Pancreas (tissue), 10 donors: ENCODE measurements around the gene CDH7. TPM values are rescaled to one million over a fixed set of nuclear protein-coding genes. Genes with fewer than 3 reads are reported as not detected.

ENCODE experiments used
- ATAC-seq, 4 donors: fragments of 200-7000 bp; cut with Tn5 transposase; one replicate each; pipeline versions ENCODE4 v1.8.0 to v1.9.1; 2020; ENCODE audit warnings: mild to moderate bottlenecking in 4 of 4, moderate library complexity in 4 of 4
- DNase-seq, 6 donors: peaks; one replicate each; pipeline ENCODE4 v3.0.0-alpha.2; 2020
- FAIRE-seq: peaks from 2 replicates; lab custom pipeline; 2012; peaks lifted over from hg19 to GRCh38; lab: Jason Lieb, UNC
- H3K27ac ChIP-seq, 4 donors: fragments of 200-600 bp; sonication (generic); 1 replicate in 3 of 4; 2 replicates in 1 of 4; pipeline versions ENCODE4 v1.5.0 to v1.8.0; 2020
- H3K27me3 ChIP-seq, 4 donors: fragments of 200-600 bp; one replicate each; pipeline ENCODE4 v1.8.0; 2021
- H3K36me3 ChIP-seq, 3 donors: fragments of 200-600 bp; sonication (generic) in 1 of 3; one replicate each; pipeline versions ENCODE4 v1.5.0 to v1.8.0; 2020 to 2021
- H3K4me1 ChIP-seq, 3 donors: fragments of 200-600 bp; one replicate each; pipeline ENCODE4 v1.8.0; 2021
- H3K4me3 ChIP-seq, 4 donors: fragments of 200-600 bp; sonication (generic) in 2 of 4; one replicate each; pipeline versions ENCODE4 v1.5.0 to v1.8.0; 2020 to 2021
- H3K9me3 ChIP-seq, 4 donors: fragments of 200-600 bp; one replicate each; pipeline ENCODE4 v1.8.0; 2021
- WGBS, 2 donors: extraction: QIAGEN DNeasy Blood & Tissue Kit; methylation state at CpG; one replicate each; pipeline ENCODE4 v1.1.7; 2013; 5-methylcytosine and 5-hydroxymethylcytosine counted together
- intact Hi-C, 3 donors: fragments of 100-400 bp; cut with DNase I; formaldehyde crosslinking; loops; one replicate each; pipeline versions ENCODE4 v1.11.1 to v1.14.2; 2022
- polyA plus RNA-seq, 2 donors: library from polyadenylated mRNA; stranded (reverse); fragments of 200-250 nt; gene quantifications; one replicate each; pipeline ENCODE4 v1.2.3, GENCODE V29; 2013
- total RNA-seq, 6 donors: library from RNA; stranded (reverse); fragmentation: NEBNext Ultra II Directional in 4 of 6; extraction: Animal tissue kit (Norgen Biotek cat#: 25700) in 4 of 6; gene quantifications; one replicate each; pipeline versions ENCODE4 v1.2.1 to v1.2.4, GENCODE V29; 2021 to 2023
- TF ChIP-seq, protein P1 (sequence below), 4 donors: fragments of 200-600 bp; sonication (generic) in 3 of 4; IDR thresholded peaks; one replicate each; pipeline versions ENCODE4 v1.5.0 to v1.8.0; 2021; ENCODE audit warnings: antibody characterized with exemption in 4 of 4
- donor health status: healthy with polysubstance abuse.
- donor health status: DM: no; HTN: no; CAD: no; lungs with moderate emphysema.
- donor health status: DM: no; HTN: no; CAD: no.
- donor health status: control.
- donor health status: control.
- donor health status: Bipolar disorder and iron deficiency.
- donor health status: DM: yes; HTN: yes; CAD: no.
- donor health status: DM: no; HTN: no; CAD: no.
- donor health status: DM: no; HTN: no; CAD: no.
- donor health status: DM: yes; HTN: yes; CAD: no.

The CDH7 gene
- total and polyA plus RNA-seq, 8 donors = not detected

GRCh38 chr18:65754121-65754520, 3.3 kb downstream of the CDH7 start:
- TF ChIP-seq, protein P1, sequence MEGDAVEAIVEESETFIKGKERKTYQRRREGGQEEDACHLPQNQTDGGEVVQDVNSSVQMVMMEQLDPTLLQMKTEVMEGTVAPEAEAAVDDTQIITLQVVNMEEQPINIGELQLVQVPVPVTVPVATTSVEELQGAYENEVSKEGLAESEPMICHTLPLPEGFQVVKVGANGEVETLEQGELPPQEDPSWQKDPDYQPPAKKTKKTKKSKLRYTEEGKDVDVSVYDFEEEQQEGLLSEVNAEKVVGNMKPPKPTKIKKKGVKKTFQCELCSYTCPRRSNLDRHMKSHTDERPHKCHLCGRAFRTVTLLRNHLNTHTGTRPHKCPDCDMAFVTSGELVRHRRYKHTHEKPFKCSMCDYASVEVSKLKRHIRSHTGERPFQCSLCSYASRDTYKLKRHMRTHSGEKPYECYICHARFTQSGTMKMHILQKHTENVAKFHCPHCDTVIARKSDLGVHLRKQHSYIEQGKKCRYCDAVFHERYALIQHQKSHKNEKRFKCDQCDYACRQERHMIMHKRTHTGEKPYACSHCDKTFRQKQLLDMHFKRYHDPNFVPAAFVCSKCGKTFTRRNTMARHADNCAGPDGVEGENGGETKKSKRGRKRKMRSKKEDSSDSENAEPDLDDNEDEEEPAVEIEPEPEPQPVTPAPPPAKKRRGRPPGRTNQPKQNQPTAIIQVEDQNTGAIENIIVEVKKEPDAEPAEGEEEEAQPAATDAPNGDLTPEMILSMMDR (IDR thresholded peaks at IDR 0.05) = no peak
- Histone ChIP-seq H3K27ac (no peak overlapping the region), H3K4me3 (no peak overlapping the region), H3K36me3 (no peaks in the 10 kb centered on the region), H3K27me3 (peaks cover 0 to 4% (median 0%) of the 10 kb centered on the region in 4 donors), H3K4me1 (peaks cover 0 to 5% (median 0%) of the 10 kb centered on the region in 3 donors), H3K9me3 (no peaks in the 10 kb centered on the region)
- FAIRE-seq (no peak), ATAC-seq (no peak), DNase-seq (no peak)
- WGBS, 2 donors = 18 to 31% methylated on average over 3 of the region's 3 CpGs
- intact Hi-C loops = no loop called here

DNA sequence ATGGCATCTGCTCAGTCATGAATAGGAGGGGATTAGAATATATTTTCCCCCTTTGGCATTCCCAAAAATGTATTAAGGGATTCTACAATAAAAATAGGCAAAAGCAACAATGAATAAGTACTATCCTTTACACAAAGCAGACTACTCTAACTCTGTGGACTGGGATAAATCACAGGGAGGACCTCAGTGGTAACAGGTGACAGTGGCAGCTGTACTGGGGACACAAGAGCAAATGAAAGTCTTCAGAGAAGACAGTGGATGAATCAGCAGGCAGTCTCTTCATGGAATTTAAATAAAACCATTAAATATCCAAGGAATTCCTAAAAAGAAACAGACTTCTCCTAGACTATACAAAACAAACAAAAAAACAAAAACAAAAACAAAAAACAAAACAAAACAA, 4.8 kb downstream of the CDH7 start:
- Histone ChIP-seq H3K4me1 (peaks cover 0 to 5% (median 0%) of the 10 kb centered on the region in 3 donors), H3K27me3 (peaks cover 0 to 4% (median 0%) of the 10 kb centered on the region in 4 donors), H3K27ac (no peak overlapping the region), H3K4me3 (no peak overlapping the region), H3K36me3 (no peaks in the 10 kb centered on the region), H3K9me3 (no peaks in the 10 kb centered on the region)
- TF ChIP-seq, protein P1 (IDR thresholded peaks at IDR 0.05) = no peak
- no peak for DNase-seq
- ATAC-seq = no peak
- intact Hi-C loops = no loop called here
- no peak for FAIRE-seq

DNA sequence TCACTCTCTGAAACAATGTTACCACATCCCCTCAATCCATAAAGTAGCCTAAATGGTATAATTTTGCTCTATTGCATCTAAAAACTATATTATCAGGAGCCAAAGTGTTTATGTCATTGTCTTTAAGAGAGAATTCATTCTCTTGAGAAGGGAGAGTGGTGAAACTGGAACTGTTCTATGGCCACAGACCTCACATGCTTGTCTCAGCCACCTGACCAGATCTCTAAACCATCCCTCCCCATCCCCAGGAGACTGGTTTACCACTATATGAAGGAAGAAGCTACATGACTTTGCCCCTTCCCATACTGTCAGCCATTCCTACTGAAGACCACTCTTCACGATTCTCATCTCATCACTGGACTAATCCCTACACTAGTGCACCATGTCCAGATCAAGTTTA, 9.6 kb downstream of the CDH7 start:
- no peaks in the 10 kb centered on the region for H3K27me3 ChIP-seq
- no peak for ATAC-seq
- TF ChIP-seq, protein P1 (IDR thresholded peaks at IDR 0.05) = no peak
- H3K36me3 ChIP-seq = no peaks in the 10 kb centered on the region
- H3K4me3 ChIP-seq = no peak overlapping the region
- H3K4me1 ChIP-seq = no peaks in the 10 kb centered on the region
- intact Hi-C loops = no loop called here
- no peak for FAIRE-seq
- no peaks in the 10 kb centered on the region for H3K9me3 ChIP-seq
- no peak for DNase-seq
- no peak overlapping the region for H3K27ac ChIP-seq
- WGBS, 2 donors = 34 to 80% methylated on average over 1 of the region's 1 CpG

GRCh38 chr18:65761636-65762295, 11.0 kb downstream of the CDH7 start:
- H3K4me3 ChIP-seq = no peak overlapping the region
- intact Hi-C loops = no loop called here
- DNase-seq (no peak), ATAC-seq (no peak), FAIRE-seq (no peak)
- H3K27ac ChIP-seq = no peak overlapping the region
- 64 to 65% methylated on average over 3 of the region's 3 CpGs for WGBS, 2 donors
- H3K27me3 ChIP-seq = no peaks in the 10 kb centered on the region
- no peaks in the 10 kb centered on the region for H3K36me3 ChIP-seq
- H3K4me1 ChIP-seq = no peaks in the 10 kb centered on the region
- no peaks in the 10 kb centered on the region for H3K9me3 ChIP-seq
- TF ChIP-seq, protein P1 (IDR thresholded peaks at IDR 0.05) = no peak

GRCh38 chr18:65762556-65762955, 11.7 kb downstream of the CDH7 start:
- intact Hi-C loops = no loop called here
- Histone ChIP-seq H3K36me3 (no peaks in the 10 kb centered on the region), H3K9me3 (no peaks in the 10 kb centered on the region), H3K4me3 (no peak overlapping the region), H3K27me3 (no peaks in the 10 kb centered on the region), H3K27ac (no peak overlapping the region), H3K4me1 (no peaks in the 10 kb centered on the region)
- TF ChIP-seq, protein P1 (IDR thresholded peaks at IDR 0.05) = no peak
- 47 to 55% methylated on average over 2 of the region's 2 CpGs for WGBS, 2 donors
- ATAC-seq (no peak), FAIRE-seq (no peak), DNase-seq (no peak)
